HG03342 (cell line): Measurements from ENCODE around the gene PHACTR1.

Experiments
- ATAC-seq: cut with Tn5 transposase; IDR thresholded peaks from one replicate; pipeline ENCODE4 v1.9.1; 2021; ENCODE audit warnings: mild to moderate bottlenecking, moderate library complexity; ENCODE audit not compliant: unreplicated experiment

PHACTR1 gene

GRCh38 chr6:13053006-13053461 is 336.5 kb downstream of the PHACTR1 start:
- ATAC-seq, result no peak

GRCh38 chr6:13058051-13058450 is 341.5 kb downstream of the PHACTR1 start:
- ATAC-seq, result no peak

GRCh38 chr6:13059026-13059425 is 342.5 kb downstream of the PHACTR1 start:
- no peak for ATAC-seq

GRCh38 chr6:13063300-13063918 is 346.8 kb downstream of the PHACTR1 start:
- ATAC-seq, result no peak

- no peak for ATAC-seq
Measured at GRCh38 chr6:13065581-13065980, 349.0 kb downstream of the PHACTR1 start.

GRCh38 chr6:13066050-13066449 is 349.5 kb downstream of the PHACTR1 start:
- no peak for ATAC-seq

GRCh38 chr6:13066820-13067219 is 350.3 kb downstream of the PHACTR1 start:
- no peak for ATAC-seq

GRCh38 chr6:13068586-13069210 is 352.1 kb downstream of the PHACTR1 start:
- ATAC-seq, result no peak

- no peak for ATAC-seq
Measured at GRCh38 chr6:13071550-13072345, 355.2 kb downstream of the PHACTR1 start.

- no peak for ATAC-seq
Measured at GRCh38 chr6:13072686-13073347, 356.2 kb downstream of the PHACTR1 start.

GRCh38 chr6:13074415-13075140 is 358.0 kb downstream of the PHACTR1 start:
- no peak for ATAC-seq

- no peak for ATAC-seq
Measured at GRCh38 chr6:13075141-13075845, 358.7 kb downstream of the PHACTR1 start.

- no peak for ATAC-seq
Measured at GRCh38 chr6:13076575-13076974, 360.0 kb downstream of the PHACTR1 start.

GRCh38 chr6:13077117-13077516 is 360.6 kb downstream of the PHACTR1 start:
- ATAC-seq, result no peak

GRCh38 chr6:13079096-13079723 is 362.6 kb downstream of the PHACTR1 start:
- ATAC-seq, result no peak

- no peak for ATAC-seq
Measured at GRCh38 chr6:13080462-13081188, 364.1 kb downstream of the PHACTR1 start.

- no peak for ATAC-seq
Measured at GRCh38 chr6:13081189-13081563, 364.6 kb downstream of the PHACTR1 start.

- ATAC-seq, result no peak
Measured at GRCh38 chr6:13089296-13089994, 372.9 kb downstream of the PHACTR1 start.
